ENCODE results near the gene SERPINB12. TPM values are rescaled to one million over a fixed set of nuclear protein-coding genes. Genes with fewer than 3 reads are reported as not detected.

Gene SERPINB12
- total RNA-seq, 1 donor from 2014 or later = not detected

DNA sequence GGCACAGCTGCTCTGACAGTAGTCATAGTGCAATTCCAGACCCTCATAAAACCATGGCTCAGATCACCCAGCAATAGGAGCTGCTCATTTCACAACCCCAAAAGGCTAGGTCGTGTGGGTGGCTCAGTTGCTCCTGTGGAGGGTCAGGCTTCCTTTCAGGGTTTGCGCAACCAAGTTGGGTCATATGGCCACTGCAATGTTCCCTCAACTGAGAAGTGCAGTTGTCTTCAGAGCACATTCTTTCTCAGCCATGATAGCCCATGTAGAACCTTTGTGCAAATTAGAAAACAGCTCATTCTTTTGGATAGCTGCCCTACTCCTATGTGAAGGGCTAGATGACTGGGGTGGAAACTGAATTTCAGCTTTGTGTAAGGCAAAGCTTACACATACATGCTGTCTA lies 48.2 kb downstream of the SERPINB12 start:
- Histone ChIP-seq H3K4me3 (ENCODE audit: low read depth, low read length) (no peak overlapping the region), H3K36me3 (ENCODE audit: control insufficient read depth, insufficient read depth, low read length) (no peaks in the 10 kb centered on the region), H3K27me3 (ENCODE audit: control insufficient read depth, insufficient read depth, low read length) (no peaks in the 10 kb centered on the region)
- no peak for DNase-seq (ENCODE audit: low read depth)
- TF ChIP-seq, protein P1, sequence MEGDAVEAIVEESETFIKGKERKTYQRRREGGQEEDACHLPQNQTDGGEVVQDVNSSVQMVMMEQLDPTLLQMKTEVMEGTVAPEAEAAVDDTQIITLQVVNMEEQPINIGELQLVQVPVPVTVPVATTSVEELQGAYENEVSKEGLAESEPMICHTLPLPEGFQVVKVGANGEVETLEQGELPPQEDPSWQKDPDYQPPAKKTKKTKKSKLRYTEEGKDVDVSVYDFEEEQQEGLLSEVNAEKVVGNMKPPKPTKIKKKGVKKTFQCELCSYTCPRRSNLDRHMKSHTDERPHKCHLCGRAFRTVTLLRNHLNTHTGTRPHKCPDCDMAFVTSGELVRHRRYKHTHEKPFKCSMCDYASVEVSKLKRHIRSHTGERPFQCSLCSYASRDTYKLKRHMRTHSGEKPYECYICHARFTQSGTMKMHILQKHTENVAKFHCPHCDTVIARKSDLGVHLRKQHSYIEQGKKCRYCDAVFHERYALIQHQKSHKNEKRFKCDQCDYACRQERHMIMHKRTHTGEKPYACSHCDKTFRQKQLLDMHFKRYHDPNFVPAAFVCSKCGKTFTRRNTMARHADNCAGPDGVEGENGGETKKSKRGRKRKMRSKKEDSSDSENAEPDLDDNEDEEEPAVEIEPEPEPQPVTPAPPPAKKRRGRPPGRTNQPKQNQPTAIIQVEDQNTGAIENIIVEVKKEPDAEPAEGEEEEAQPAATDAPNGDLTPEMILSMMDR (IDR thresholded peaks at IDR 0.05; ENCODE audit: insufficient read depth, low read length, poor library complexity, severe bottlenecking) = no peak

DNA sequence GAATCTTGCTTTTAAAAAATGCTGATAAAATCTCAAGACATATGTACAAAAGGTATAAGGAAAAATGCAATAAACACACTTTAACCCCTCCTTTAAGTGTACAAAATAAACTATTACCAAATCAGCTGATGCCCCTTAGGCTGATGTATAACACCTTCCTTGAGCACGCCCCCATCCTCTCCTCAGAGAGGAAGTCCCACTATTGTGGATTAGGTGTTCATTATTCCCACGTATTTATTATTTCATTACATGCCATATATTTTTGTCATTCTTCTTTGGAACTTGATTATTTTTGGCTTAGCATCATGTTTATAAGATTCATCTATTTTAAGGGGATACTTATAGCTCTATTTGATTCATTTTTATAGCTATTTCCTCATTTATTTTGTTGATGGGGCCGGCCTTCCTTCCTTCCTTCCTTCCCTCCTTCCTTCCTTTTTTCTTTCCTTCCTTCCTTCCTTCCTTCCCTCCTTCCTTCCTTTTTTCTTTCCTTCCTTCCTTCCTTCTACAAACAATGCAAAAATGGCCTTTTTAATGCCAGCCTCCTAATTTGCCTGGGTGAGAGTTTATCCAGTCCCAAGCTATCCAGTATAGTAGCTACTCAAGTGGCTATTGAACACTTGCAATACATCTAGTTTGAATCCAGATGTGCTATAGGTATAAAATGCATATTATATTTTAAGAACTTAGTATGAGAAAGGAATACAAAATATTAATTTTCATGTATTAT lies 49.0 kb downstream of the SERPINB12 start:
- TF ChIP-seq, protein P1 (IDR thresholded peaks at IDR 0.05; ENCODE audit: insufficient read depth, low read length, poor library complexity, severe bottlenecking) = no peak
- DNase-seq (ENCODE audit: low read depth) = no peak
- no peak overlapping the region for H3K4me3 ChIP-seq (ENCODE audit: low read depth, low read length)
- no peaks in the 10 kb centered on the region for H3K36me3 ChIP-seq (ENCODE audit: control insufficient read depth, insufficient read depth, low read length)
- H3K27me3 ChIP-seq (ENCODE audit: control insufficient read depth, insufficient read depth, low read length) = no peaks in the 10 kb centered on the region

DNA sequence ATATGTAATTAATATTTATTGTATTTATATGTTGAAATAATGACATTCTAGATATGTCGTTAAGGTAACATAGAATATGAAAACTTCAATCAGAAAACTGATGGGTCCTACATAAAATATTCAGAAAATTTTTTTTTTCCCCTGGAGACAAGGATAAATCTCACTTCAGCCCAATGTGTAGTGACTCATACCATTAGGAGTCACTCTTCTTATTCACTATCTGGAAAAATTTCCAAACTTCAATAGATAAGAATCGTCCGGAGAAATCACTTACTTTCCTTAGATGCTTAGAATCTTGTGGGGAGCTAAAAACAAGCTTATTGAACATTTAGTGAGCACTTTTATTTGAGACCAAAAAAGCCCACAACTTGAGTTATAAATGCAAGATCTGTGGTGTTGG lies 49.6 kb downstream of the SERPINB12 start:
- TF ChIP-seq, protein P1 (IDR thresholded peaks at IDR 0.05; ENCODE audit: insufficient read depth, low read length, poor library complexity, severe bottlenecking) = no peak

DNA sequence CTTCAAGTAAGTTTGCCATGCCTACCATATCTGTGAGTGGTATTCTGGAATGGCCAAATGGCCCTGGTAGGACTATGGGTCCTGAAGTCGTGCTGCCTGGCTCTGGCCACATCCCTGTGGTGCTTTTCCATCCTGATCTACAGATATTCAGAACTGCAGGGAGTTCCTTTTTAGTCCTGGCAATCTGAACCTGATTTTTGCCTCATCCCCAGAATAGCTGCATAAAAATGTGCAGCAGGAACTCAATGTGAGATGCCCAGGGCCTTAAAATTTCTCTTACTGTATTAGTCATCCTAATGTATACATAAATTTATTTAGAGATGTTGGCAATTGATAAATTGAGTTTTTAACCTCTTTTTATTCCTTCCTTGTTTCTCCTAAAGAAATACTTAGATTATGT lies 50.3 kb downstream of the SERPINB12 start:
- TF ChIP-seq, protein P1 (IDR thresholded peaks at IDR 0.05; ENCODE audit: insufficient read depth, low read length, poor library complexity, severe bottlenecking) = no peak
- Histone ChIP-seq H3K36me3 (ENCODE audit: control insufficient read depth, insufficient read depth, low read length) (no peaks in the 10 kb centered on the region), H3K27me3 (ENCODE audit: control insufficient read depth, insufficient read depth, low read length) (no peaks in the 10 kb centered on the region), H3K4me3 (ENCODE audit: low read depth, low read length) (no peak overlapping the region)
- DNase-seq (ENCODE audit: low read depth) = no peak

More for the DNA sequence above, 49.6 kb downstream of the SERPINB12 start:
- DNase-seq (ENCODE audit: low read depth) = no peak
- no peaks in the 10 kb centered on the region for H3K27me3 ChIP-seq (ENCODE audit: control insufficient read depth, insufficient read depth, low read length)
- H3K4me3 ChIP-seq (ENCODE audit: low read depth, low read length) = no peak overlapping the region
- no peaks in the 10 kb centered on the region for H3K36me3 ChIP-seq (ENCODE audit: control insufficient read depth, insufficient read depth, low read length)

DNA sequence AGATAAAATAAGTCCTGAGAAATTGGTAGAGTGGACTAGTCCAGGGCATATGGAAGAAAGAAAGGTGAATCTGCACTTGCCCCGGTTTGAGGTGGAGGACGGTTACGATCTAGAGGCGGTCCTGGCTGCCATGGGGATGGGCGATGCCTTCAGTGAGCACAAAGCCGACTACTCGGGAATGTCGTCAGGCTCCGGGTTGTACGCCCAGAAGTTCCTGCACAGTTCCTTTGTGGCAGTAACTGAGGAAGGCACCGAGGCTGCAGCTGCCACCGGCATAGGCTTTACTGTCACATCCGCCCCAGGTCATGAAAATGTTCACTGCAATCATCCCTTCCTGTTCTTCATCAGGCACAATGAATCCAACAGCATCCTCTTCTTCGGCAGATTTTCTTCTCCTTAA lies 54.8 kb downstream of the SERPINB12 start:
- Histone ChIP-seq H3K36me3 (ENCODE audit: control insufficient read depth, insufficient read depth, low read length) (no peaks in the 10 kb centered on the region), H3K27me3 (ENCODE audit: control insufficient read depth, insufficient read depth, low read length) (no peaks in the 10 kb centered on the region), H3K4me3 (ENCODE audit: low read depth, low read length) (no peak overlapping the region)
- DNase-seq (ENCODE audit: low read depth) = no peak
- TF ChIP-seq, protein P1 (IDR thresholded peaks at IDR 0.05; ENCODE audit: insufficient read depth, low read length, poor library complexity, severe bottlenecking) = no peak

DNA sequence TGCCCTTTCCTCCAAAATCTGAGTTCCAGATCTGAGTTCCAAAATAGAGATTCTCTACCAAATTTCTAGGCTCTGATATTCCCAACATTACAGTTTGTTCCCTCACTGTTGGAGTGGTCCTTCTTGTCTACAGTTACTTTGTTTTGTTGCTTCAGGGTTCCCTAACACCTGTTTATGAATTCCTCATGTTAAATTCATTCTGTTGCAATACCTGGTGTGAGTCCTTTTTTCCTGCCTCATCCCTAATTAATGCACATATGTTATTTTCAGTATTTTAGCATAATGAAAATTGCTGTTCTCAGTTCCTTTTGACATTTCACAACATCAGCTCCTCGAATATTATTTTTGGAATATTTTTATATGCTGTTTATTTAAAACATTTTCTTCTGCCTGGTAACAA lies 61.2 kb downstream of the SERPINB12 start:
- H3K36me3 ChIP-seq (ENCODE audit: control insufficient read depth, insufficient read depth, low read length) = no peaks in the 10 kb centered on the region
- no peaks in the 10 kb centered on the region for H3K27me3 ChIP-seq (ENCODE audit: control insufficient read depth, insufficient read depth, low read length)
- TF ChIP-seq, protein P1 (IDR thresholded peaks at IDR 0.05; ENCODE audit: insufficient read depth, low read length, poor library complexity, severe bottlenecking) = no peak
- no peak overlapping the region for H3K4me3 ChIP-seq (ENCODE audit: low read depth, low read length)
- DNase-seq (ENCODE audit: low read depth) = no peak
